Measurements from ENCODE around the gene HAPLN1.

DNA sequence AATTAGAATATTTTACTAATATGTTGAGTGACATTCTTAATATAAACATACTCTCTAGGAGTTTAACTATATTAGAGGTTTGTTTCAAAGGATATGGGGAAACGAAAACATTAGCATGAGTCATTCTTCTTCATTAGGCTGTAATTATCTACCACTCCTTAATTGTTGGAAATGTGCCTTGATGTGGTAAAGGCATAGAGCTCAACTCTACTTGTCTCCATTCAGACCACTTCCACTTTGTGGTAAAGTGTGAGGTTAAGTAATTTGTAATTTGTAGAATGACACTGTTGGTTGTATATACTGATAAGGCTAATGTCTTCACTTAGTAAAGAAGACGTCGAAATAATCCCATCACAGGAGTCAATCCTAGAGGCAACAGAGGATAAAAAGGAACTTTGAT lies 58.1 kb downstream of the HAPLN1 start:
- TF ChIP-seq EZH2 (IDR thresholded peaks at IDR 0.05; ENCODE audit: borderline replicate concordance) (no peak), EZH2phosphoT487 (IDR thresholded peaks at IDR 0.05; ENCODE audit: low read depth, severe bottlenecking, unreplicated experiment) (no peak)
- TF ChIP-seq, protein P1, sequence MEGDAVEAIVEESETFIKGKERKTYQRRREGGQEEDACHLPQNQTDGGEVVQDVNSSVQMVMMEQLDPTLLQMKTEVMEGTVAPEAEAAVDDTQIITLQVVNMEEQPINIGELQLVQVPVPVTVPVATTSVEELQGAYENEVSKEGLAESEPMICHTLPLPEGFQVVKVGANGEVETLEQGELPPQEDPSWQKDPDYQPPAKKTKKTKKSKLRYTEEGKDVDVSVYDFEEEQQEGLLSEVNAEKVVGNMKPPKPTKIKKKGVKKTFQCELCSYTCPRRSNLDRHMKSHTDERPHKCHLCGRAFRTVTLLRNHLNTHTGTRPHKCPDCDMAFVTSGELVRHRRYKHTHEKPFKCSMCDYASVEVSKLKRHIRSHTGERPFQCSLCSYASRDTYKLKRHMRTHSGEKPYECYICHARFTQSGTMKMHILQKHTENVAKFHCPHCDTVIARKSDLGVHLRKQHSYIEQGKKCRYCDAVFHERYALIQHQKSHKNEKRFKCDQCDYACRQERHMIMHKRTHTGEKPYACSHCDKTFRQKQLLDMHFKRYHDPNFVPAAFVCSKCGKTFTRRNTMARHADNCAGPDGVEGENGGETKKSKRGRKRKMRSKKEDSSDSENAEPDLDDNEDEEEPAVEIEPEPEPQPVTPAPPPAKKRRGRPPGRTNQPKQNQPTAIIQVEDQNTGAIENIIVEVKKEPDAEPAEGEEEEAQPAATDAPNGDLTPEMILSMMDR (IDR thresholded peaks at IDR 0.05; ENCODE audit: poor library complexity): no peak
